ENCODE data around the gene CD52.
"Not testable (repeated sequence)": the region's sequence is repeated elsewhere in the genome, so short reads cannot be mapped to it uniquely, and the experiment has no call there.

CD52 gene

DNA sequence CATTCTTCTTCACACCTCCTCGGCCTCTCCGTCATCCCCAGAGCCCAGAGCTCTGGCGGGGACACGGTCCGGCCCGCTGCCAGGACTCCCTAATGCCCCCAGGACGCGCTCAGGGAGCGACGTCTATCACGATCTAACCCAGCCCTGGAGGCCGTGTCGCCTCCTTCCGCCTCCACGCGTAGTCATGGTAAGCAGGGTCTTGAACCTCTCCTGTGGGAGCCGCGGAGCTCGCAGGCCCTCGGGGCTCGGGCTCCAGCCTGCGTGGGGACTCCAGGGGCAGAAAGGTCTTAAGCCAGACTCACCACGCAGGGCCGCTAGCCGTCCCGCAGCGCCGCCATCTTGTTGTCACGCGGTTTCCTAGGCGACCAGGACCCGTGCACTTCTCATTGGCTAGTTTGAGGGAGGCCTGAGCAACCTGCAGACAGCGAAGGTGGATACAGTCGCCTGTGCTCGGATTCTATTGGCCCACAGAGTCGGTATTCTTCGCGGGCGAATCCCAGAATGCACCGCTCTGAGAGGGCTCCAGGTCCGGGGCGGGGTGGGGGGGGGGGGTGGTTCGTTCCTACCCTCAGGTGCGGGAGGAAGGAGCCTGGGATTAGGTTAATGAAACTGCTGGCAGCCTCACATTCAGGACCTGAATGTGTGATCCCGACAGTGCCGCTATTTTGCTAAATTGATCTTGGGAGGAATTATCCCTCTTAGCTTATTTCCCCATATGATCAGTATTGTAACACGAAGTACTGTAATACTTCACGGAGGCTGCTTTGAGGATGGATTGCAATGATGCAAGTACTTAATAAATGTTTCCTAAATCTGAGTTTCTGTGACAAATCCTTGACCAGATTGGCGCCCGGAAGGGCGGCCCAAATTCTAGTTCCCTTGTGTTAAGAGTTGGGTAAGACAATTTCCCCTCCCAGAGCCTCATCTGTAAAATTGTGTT is 11.2 kb upstream of the CD52 start, which contains the start of gene UBXN11:
Gene UBXN11, minus strand, starts transcription at position 347 of the 940 bp plus-strand sequence. CDS start 3,753 bp downstream, outside the sequence.
- Histone ChIP-seq H3K27me3 (ENCODE audit: insufficient read depth, poor library complexity, severe bottlenecking) (no peaks in the 10 kb centered on the region), H3K4me3 (replicated peaks; ENCODE audit: insufficient read depth, low read length) (peak within 1 kb of the TSS; percentile 93), H3K27ac (replicated peaks) (peak within 1 kb of the TSS; percentile 87)
- peak; percentile 98 for DNase-seq (ENCODE audit: low read depth in 1 of 2, low spot score in 1 of 2)
- TF ChIP-seq POLR2AphosphoS5 (IDR thresholded peaks at IDR 0.05; ENCODE audit: low read depth) (no peak; the same call in none of the 2 replicates), SPI1 (IDR thresholded peaks at IDR 0.05; ENCODE audit: borderline replicate concordance, low read depth) (peak; percentile 27; the same call in 1 of the 2 replicates), GABPA (IDR thresholded peaks at IDR 0.05; ENCODE audit: low read depth) (no peak), CTCF (IDR thresholded peaks at IDR 0.05; ENCODE audit: insufficient read depth, low read length) (no peak)
- TF ChIP-seq, protein P1, sequence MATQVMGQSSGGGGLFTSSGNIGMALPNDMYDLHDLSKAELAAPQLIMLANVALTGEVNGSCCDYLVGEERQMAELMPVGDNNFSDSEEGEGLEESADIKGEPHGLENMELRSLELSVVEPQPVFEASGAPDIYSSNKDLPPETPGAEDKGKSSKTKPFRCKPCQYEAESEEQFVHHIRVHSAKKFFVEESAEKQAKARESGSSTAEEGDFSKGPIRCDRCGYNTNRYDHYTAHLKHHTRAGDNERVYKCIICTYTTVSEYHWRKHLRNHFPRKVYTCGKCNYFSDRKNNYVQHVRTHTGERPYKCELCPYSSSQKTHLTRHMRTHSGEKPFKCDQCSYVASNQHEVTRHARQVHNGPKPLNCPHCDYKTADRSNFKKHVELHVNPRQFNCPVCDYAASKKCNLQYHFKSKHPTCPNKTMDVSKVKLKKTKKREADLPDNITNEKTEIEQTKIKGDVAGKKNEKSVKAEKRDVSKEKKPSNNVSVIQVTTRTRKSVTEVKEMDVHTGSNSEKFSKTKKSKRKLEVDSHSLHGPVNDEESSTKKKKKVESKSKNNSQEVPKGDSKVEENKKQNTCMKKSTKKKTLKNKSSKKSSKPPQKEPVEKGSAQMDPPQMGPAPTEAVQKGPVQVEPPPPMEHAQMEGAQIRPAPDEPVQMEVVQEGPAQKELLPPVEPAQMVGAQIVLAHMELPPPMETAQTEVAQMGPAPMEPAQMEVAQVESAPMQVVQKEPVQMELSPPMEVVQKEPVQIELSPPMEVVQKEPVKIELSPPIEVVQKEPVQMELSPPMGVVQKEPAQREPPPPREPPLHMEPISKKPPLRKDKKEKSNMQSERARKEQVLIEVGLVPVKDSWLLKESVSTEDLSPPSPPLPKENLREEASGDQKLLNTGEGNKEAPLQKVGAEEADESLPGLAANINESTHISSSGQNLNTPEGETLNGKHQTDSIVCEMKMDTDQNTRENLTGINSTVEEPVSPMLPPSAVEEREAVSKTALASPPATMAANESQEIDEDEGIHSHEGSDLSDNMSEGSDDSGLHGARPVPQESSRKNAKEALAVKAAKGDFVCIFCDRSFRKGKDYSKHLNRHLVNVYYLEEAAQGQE (IDR thresholded peaks at IDR 0.05; ENCODE audit: insufficient replicate concordance, low read depth) = no peak

DNA sequence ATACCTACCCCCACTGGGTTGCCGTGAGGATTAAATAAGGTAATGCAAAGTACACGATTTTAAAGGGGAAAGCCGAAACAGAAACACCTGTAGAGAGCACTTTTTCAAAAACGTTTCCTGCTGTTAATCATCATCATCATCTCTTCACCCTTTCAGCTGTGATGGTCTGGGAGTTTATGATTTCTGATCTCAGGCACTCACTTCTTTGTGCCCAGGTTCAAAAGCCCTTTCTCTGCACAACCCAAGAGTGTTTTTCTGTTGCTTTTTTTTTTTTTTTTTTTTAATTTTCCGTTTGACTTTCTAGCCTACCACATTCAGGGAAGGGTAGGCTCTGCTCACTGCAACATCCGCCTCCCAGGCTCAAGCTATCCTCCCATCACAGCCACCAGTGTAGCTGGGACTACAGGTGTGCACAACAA is 10.4 kb upstream of the CD52 start:
- Histone ChIP-seq H3K4me3 (replicated peaks; ENCODE audit: insufficient read depth, low read length) (no peak overlapping the region; the same call in 1 of the 2 replicates), H3K27ac (replicated peaks) (peak overlapping the region; percentile 87), H3K27me3 (ENCODE audit: insufficient read depth, poor library complexity, severe bottlenecking) (no peaks in the 10 kb centered on the region)
- no peak for DNase-seq (ENCODE audit: low read depth in 1 of 2, low spot score in 1 of 2)
- TF ChIP-seq POLR2AphosphoS5 (IDR thresholded peaks at IDR 0.05; ENCODE audit: low read depth) (no peak), CTCF (IDR thresholded peaks at IDR 0.05; ENCODE audit: insufficient read depth, low read length) (no peak), SPI1 (IDR thresholded peaks at IDR 0.05; ENCODE audit: borderline replicate concordance, low read depth) (no peak), GABPA (IDR thresholded peaks at IDR 0.05; ENCODE audit: low read depth) (no peak)
- TF ChIP-seq, protein P1 (IDR thresholded peaks at IDR 0.05; ENCODE audit: insufficient replicate concordance, low read depth) = no peak

DNA sequence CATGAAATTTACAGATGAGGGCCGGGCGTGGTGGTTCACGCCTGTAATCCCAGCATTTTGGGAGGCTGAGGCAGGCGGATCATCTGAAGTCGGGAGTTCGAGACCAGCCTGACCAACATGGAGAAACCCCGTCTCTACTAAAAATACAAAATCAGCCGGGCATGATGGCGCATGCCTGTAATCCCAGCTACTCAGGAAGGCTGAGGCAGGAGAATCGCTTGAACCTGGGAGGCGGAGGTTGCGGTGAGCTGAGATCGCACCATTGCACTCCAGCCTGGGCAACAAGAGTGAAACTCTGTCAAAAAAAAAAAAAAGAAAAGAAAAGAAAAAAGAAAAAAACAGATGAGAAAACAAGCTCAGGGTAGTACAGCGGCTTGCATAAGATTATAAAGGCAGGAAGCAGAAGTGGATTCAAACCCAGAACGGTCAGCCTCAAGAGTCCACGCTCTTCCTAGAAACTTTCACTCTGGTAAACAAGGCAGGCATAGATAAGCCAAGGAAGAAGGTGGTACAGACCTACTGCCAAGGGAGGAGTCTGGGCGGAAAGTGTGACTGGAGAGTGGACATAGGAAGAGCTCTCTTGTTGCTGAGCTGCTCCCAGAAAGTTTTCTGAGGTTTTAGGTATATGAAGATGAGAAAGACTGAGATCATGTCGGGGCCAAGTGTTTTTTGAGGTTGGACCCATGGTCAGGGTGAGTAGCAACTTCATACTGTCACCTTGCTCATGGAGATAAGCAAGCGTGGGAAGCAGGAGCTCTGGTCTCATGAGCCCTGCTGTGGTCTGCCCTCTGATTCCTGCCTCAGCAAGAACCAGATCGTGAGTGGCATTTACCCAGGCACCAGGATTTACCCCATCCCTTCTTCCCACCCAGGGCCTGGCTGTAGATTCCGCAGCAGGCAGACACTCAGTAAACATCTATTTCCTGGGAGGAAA is 9.5 kb upstream of the CD52 start:
- peak overlapping the region; percentile 87 for H3K27ac ChIP-seq (replicated peaks)
- H3K27me3 ChIP-seq (ENCODE audit: insufficient read depth, poor library complexity, severe bottlenecking); DNase-seq (ENCODE audit: low read depth in 1 of 2, low spot score in 1 of 2); H3K4me3 ChIP-seq (replicated peaks; ENCODE audit: insufficient read depth, low read length): not testable (repeated sequence)
- TF ChIP-seq SPI1 (IDR thresholded peaks at IDR 0.05; ENCODE audit: borderline replicate concordance, low read depth) = peak; percentile 74
